ENCODE data around the gene C8G.

The C8G gene

GRCh38 chr9:136962701-136963248 lies 17.7 kb downstream of the C8G start:
- DNase-seq (ENCODE audit: low read depth) = no peak
- no peak for TF ChIP-seq CTCF (IDR thresholded peaks at IDR 0.05; ENCODE audit: low read depth, low read length, missing control alignments)
- no peak overlapping the region for H3K4me3 ChIP-seq (ENCODE audit: low read depth, low read length)

GRCh38 chr9:136963341-136963740 lies 18.3 kb downstream of the C8G start:
- DNase-seq (ENCODE audit: low read depth) = no peak
- TF ChIP-seq CTCF (IDR thresholded peaks at IDR 0.05; ENCODE audit: low read depth, low read length, missing control alignments) = no peak
- no peak overlapping the region for H3K4me3 ChIP-seq (ENCODE audit: low read depth, low read length)

GRCh38 chr9:136963751-136964150 lies 18.7 kb downstream of the C8G start:
- DNase-seq (ENCODE audit: low read depth) = no peak
- no peak overlapping the region for H3K4me3 ChIP-seq (ENCODE audit: low read depth, low read length)
- TF ChIP-seq CTCF (IDR thresholded peaks at IDR 0.05; ENCODE audit: low read depth, low read length, missing control alignments) = no peak

GRCh38 chr9:136964171-136964689 lies 19.2 kb downstream of the C8G start:
- TF ChIP-seq CTCF (IDR thresholded peaks at IDR 0.05; ENCODE audit: low read depth, low read length, missing control alignments) = no peak
- no peak overlapping the region for H3K4me3 ChIP-seq (ENCODE audit: low read depth, low read length)

GRCh38 chr9:136964833-136965422 lies 19.9 kb downstream of the C8G start:
- H3K4me3 ChIP-seq (ENCODE audit: low read depth, low read length) = no peak overlapping the region
- TF ChIP-seq CTCF (IDR thresholded peaks at IDR 0.05; ENCODE audit: low read depth, low read length, missing control alignments) = no peak
- DNase-seq (ENCODE audit: low read depth) = no peak

More at GRCh38 chr9:136964171-136964689, 19.2 kb downstream of the C8G start:
- no peak for DNase-seq (ENCODE audit: low read depth)

GRCh38 chr9:136965771-136966484 lies 20.9 kb downstream of the C8G start:
- TF ChIP-seq CTCF (IDR thresholded peaks at IDR 0.05; ENCODE audit: low read depth, low read length, missing control alignments) = no peak
- no peak overlapping the region for H3K4me3 ChIP-seq (ENCODE audit: low read depth, low read length)
- no peak for DNase-seq (ENCODE audit: low read depth)
